Measurements from ENCODE around the gene PLXNA4. TPM values are rescaled to one million over a fixed set of nuclear protein-coding genes. Genes with fewer than 3 reads are reported as not detected.

The PLXNA4 gene
- total and polyA plus RNA-seq, 2 donors (not counting 1 experiment from before 2014, with no cell fraction given): not detected

GRCh38 chr7:132202541-132202940 is 373.7 kb downstream of the PLXNA4 start:
- Histone ChIP-seq H3K79me2 (ENCODE audit: control insufficient read depth, insufficient read depth, low read length) (no peaks in the 10 kb centered on the region), H3K27me3 (replicated peaks in 1 of 4; ENCODE audit: control extremely low read depth in 1 of 4, control insufficient read depth in 3 of 4, insufficient read depth in 4 of 4, low read length in 3 of 4) (no peaks in the 10 kb centered on the region), H3K4me2 (replicated peaks; ENCODE audit: low read depth, low read length, poor library complexity, severe bottlenecking) (no peak overlapping the region), H3K4me1 (ENCODE audit: control insufficient read depth in 2 of 2, insufficient read depth in 2 of 2, low read length in 2 of 2) (no peaks in the 10 kb centered on the region), H4K20me1 (ENCODE audit: control insufficient read depth, insufficient read depth, low read length, poor library complexity, severe bottlenecking) (no peaks in the 10 kb centered on the region), H3K9me3 (ENCODE audit: control extremely low read depth in 1 of 3, control insufficient read depth in 2 of 3, insufficient read depth in 1 of 3, low read length in 2 of 3) (peaks cover 0 to 4% (median 0%) of the 10 kb centered on the region in 3 donors), H3K4me3 (ENCODE audit: control extremely low read depth in 1 of 5, extremely low read depth in 1 of 5, insufficient read depth in 1 of 5, low read depth in 2 of 5, low read length in 4 of 5) (no peak overlapping the region), H2AFZ (ENCODE audit: insufficient read depth, low read depth, low read length, poor library complexity, severe bottlenecking) (no peak overlapping the region), H3K27ac (ENCODE audit: low read length in 2 of 2) (no peak overlapping the region), H3K36me3 (replicated peaks in 1 of 2; ENCODE audit: control extremely low read depth in 1 of 2, control insufficient read depth in 1 of 2, extremely low read depth in 1 of 2, insufficient read depth in 2 of 2, low read length in 1 of 2) (no peaks in the 10 kb centered on the region), H3K9ac (ENCODE audit: low read length) (no peak overlapping the region)
- H3K4me3 Mint-ChIP-seq: no peak overlapping the region
- no peaks in the 10 kb centered on the region for H3K27me3 Mint-ChIP-seq
- WGBS (ENCODE audit: insufficient coverage): 81% methylated on average over 9 of the region's 9 CpGs
- no peaks in the 10 kb centered on the region for H3K4me1 Mint-ChIP-seq
- DNase-seq: no peak
- no peak for ATAC-seq (ENCODE audit: low read depth)
- ChIA-PET CTCF (no interaction called here), POLR2A (no interaction called here)
- H3K9me3 Mint-ChIP-seq (ENCODE audit: insufficient read depth): no peaks in the 10 kb centered on the region
- intact Hi-C loops (cut with micrococcal nuclease): no loop called here
- H3K27ac Mint-ChIP-seq: no peak overlapping the region
- TF ChIP-seq EZH2 (IDR thresholded peaks at IDR 0.05; ENCODE audit: borderline replicate concordance, insufficient read depth, low read depth, low read length, poor library complexity, severe bottlenecking) (no peak), CTCF (IDR thresholded peaks at IDR 0.05) (no peak)

DNA sequence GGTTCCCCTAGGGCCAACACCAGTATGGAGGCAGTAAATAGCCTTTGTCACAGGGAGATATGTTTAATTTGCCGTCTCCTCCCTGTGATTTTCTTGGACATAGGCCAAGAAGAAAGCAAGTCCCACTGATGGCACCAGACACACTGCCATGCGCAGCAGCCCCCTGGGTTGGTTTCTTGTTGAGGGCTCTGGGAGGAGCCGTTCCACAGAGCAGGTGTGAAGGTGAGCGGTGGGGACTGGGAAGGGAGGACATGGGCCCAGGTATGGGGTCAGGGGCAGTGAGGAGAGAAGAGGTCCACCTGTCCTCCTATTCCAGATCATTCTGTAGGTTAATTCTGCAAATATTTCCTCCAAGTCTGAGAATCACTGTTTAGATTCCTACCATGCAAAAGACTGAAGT is 376.1 kb downstream of the PLXNA4 start:
- 84% methylated on average over 2 of the region's 4 CpGs for WGBS (ENCODE audit: insufficient coverage)
- Histone ChIP-seq H3K4me2 (replicated peaks; ENCODE audit: low read depth, low read length, poor library complexity, severe bottlenecking) (no peak overlapping the region), H3K4me1 (ENCODE audit: control insufficient read depth in 2 of 2, insufficient read depth in 2 of 2, low read length in 2 of 2) (no peaks in the 10 kb centered on the region), H3K27me3 (replicated peaks in 1 of 4; ENCODE audit: control extremely low read depth in 1 of 4, control insufficient read depth in 3 of 4, insufficient read depth in 4 of 4, low read length in 3 of 4) (no peaks in the 10 kb centered on the region), H3K9me3 (ENCODE audit: control extremely low read depth in 1 of 3, control insufficient read depth in 2 of 3, insufficient read depth in 1 of 3, low read length in 2 of 3) (peaks cover 0 to 4% (median 0%) of the 10 kb centered on the region in 3 donors), H3K4me3 (ENCODE audit: control extremely low read depth in 1 of 5, extremely low read depth in 1 of 5, insufficient read depth in 1 of 5, low read depth in 2 of 5, low read length in 4 of 5) (no peak overlapping the region), H4K20me1 (ENCODE audit: control insufficient read depth, insufficient read depth, low read length, poor library complexity, severe bottlenecking) (no peaks in the 10 kb centered on the region), H3K79me2 (ENCODE audit: control insufficient read depth, insufficient read depth, low read length) (no peaks in the 10 kb centered on the region), H3K36me3 (replicated peaks in 1 of 2; ENCODE audit: control extremely low read depth in 1 of 2, control insufficient read depth in 1 of 2, extremely low read depth in 1 of 2, insufficient read depth in 2 of 2, low read length in 1 of 2) (no peaks in the 10 kb centered on the region), H3K9ac (ENCODE audit: low read length) (no peak overlapping the region), H2AFZ (ENCODE audit: insufficient read depth, low read depth, low read length, poor library complexity, severe bottlenecking) (no peak overlapping the region), H3K27ac (ENCODE audit: low read length in 2 of 2) (no peak overlapping the region)
- CTCF ChIA-PET: no interaction called here
- Mint-ChIP-seq H3K4me3 (no peak overlapping the region), H3K9me3 (ENCODE audit: insufficient read depth) (no peaks in the 10 kb centered on the region), H3K27me3 (no peaks in the 10 kb centered on the region), H3K27ac (no peak overlapping the region), H3K4me1 (no peaks in the 10 kb centered on the region)
- DNase-seq (no peak), ATAC-seq (ENCODE audit: low read depth) (no peak)
- intact Hi-C loops (cut with micrococcal nuclease): no loop called here
- no peak for TF ChIP-seq CTCF (IDR thresholded peaks at IDR 0.05)
- no peak for TF ChIP-seq EZH2 (IDR thresholded peaks at IDR 0.05; ENCODE audit: borderline replicate concordance, insufficient read depth, low read depth, low read length, poor library complexity, severe bottlenecking)
- POLR2A ChIA-PET: no interaction called here

Data from B cell (primary cell).